Erythroblast (primary cell): ENCODE data around the gene THADA.

ENCODE experiments used
- DNase-seq, 2 experiments: peaks; one replicate each; lab custom pipeline; 2025; lab: John Stamatoyannopoulos, UW
- GATA1 ChIP-seq: IDR thresholded peaks from 2 replicates; pipeline ENCODE4 v1.6.1; 2011; ENCODE audit warnings: low read depth, mild to moderate bottlenecking, control low read depth, low read length, moderate library complexity
- POLR2A ChIP-seq: IDR thresholded peaks from 2 replicates; pipeline ENCODE4 v1.6.1; 2011; ENCODE audit warnings: mild to moderate bottlenecking, low read length

THADA gene

DNA sequence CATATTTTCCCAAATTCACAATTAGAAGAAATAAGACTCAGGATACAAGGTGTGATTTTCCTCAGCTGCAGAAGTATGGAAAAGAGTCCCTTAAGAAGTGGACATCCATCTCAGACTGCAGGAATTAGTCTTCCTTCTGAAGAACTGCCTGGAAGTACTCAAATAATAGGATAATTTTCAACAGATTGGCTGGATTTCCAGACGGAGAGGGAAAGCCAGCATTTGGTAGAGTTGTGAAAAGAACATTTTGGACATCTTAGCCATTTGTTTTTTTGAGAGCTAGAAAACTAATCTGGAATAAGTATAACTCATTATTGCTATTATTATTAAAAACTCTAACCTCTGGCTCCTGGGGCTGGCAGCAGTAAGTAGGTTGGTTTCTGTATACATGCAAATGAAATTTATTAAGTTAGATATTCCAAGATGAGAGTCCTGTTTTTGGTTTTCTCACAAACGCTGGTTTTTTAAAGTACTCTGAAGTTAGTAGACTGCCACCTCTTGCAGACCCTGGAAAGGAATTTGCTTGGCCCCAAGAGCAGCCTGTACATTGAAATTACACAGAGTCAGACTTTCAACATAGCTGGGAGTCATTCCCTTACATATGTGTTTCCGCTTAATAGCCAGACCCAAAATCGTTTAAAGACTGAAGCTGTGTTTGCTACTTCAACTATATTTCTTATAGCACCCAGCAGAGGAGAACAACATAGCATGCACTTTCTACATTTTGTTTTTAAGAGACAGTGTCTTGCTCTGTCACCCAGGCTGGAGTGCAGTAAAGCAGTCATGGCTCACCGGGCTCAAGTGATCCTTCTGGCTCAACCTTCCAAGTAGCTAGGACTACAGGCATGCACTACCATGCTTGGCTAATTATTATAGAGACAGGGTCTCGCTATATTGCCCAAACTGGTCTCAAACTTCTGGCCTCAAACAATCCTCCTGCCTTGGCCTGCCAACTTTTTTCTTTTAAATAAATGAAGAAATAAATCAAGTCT, 142.4 kb downstream of the THADA start:
- DNase-seq, result no peak
- TF ChIP-seq GATA1, result no peak
- no peak for TF ChIP-seq POLR2A

DNA sequence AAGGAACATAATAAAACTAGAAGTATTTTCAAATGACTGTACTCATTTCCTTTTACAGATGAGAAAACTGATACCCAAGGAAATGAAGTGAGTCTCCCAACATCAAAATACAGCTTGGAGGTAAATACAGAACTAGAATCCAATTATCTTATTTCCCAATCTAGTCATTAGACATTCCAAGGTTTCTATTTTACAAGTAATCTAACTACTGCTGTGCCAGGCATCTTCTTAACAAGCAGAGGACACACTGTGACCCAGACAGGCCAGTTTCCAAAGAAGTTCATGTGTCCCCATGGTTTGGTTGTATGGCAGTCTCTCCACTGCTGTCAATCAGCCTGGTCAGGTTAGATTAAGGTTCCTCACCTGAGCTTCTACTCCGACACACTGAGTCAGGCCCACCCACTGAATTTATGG, 143.5 kb downstream of the THADA start:
- TF ChIP-seq POLR2A (no peak), GATA1 (no peak)
- DNase-seq, result no peak

DNA sequence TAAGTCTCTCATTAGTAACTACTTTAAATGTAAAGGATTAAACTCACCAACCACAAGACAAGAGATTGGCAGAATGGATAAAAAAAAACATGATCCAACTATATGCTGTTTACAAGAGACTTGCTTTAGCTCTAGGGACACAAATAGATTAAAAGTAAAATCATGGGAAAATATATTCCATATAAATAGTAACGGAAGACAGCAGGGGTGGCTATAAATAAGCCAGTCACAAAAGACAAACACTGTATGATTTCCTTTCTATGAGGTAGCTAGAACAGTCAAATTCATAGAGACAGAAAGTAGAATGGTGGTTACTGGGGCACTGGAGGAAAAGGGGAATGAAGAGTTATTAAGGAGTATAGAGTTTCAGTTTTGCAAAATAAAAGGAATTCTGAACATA, 145.2 kb downstream of the THADA start:
- no peak for TF ChIP-seq POLR2A
- no peak for TF ChIP-seq GATA1

DNA sequence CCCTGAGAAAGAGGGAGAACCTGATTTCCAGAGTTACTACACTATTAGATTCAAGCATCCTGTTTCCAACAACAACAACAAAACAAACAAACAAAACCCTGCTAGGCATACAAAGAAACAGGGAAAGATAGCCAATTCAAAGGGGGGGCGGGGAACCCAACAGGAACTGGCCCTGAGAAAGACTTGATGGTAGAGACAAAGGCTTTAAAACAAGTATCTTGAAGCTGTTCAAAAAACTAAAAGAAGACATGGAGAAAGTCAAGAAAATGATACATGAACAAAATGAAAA, 147.1 kb downstream of the THADA start:
- TF ChIP-seq POLR2A (no peak), GATA1 (no peak)
- no peak for DNase-seq

More for the DNA sequence above, 145.2 kb downstream of the THADA start:
- DNase-seq, result no peak

DNA sequence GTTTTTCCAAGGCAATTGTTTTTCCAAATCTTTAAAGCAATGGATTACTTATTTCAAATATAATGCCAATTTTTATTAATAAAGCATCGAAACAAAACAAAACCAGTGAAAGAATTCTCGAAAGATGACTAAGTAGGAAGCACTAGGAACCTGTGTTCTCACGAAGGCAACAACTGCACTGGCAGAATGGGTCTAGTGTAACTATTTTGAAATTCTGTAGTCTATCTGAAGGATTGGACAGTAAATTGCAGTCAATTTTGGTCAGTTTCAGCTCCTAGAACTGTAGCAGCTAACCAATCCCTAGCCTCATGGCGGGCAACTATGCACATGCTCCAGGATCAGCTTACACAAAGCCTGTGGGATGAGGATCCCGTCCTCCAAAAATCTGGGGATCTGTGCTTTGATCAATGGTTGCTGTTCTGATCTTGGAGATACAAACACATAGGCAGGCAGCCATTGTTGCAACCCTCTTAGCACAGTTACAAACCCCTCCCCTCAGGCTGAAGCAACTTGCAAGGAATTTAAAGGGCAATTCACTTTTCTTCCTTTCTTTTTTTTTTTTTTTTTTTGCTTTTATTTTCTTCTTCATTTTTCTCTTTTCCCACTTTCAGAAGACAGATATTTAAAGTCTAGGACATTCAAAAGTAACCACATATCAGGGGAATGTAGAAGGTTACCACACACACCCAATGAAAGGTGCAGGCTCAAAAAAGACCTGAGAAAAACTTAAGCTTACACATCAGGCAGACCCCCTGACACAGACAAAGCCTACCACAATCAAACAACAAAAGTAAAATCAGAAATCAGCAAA, 147.6 kb downstream of the THADA start:
- TF ChIP-seq GATA1 (no peak), POLR2A (no peak)
- DNase-seq, result no peak

DNA sequence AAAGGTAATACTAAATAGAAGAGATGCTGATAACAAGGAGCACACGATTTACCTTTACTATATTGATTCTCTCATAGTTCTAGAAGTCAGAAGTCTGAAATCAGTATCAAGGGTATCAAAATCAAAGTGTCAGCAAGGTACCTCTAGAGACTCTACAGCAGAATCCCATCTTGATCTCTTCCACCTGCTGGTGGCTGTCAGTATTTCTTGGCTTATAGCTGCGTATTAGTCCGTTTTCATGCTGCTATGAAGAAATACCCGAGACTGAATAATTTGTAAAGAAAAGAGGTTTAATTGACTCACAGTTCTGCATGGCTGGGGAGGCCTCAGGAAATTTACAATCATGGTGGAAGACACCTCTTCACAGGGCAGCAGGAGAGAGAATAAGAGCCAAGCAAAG, 149.1 kb downstream of the THADA start:
- DNase-seq, result peak in 1 of 2 experiments; percentile 4

DNA sequence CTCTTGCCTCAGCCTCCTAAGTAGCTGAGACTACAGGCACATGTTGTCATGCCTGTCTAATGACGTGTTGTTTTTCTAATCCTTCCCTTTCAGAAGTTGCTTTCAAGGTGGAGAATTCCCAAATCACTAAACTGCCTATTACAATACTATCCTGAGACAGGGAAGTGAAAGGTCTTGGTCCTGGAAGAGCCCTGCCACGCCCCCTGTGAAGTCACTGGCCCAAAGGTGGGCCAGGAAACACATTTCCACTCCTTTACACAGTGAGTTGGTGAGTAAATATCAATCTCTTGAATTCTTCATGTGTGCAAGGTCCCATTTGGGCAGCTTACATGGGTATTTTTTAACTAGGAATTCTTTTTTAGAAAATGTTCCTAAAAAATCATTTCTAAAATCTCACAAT, 150.1 kb downstream of the THADA start:
- no peak for TF ChIP-seq GATA1
- no peak for TF ChIP-seq POLR2A
- no peak for DNase-seq

DNA sequence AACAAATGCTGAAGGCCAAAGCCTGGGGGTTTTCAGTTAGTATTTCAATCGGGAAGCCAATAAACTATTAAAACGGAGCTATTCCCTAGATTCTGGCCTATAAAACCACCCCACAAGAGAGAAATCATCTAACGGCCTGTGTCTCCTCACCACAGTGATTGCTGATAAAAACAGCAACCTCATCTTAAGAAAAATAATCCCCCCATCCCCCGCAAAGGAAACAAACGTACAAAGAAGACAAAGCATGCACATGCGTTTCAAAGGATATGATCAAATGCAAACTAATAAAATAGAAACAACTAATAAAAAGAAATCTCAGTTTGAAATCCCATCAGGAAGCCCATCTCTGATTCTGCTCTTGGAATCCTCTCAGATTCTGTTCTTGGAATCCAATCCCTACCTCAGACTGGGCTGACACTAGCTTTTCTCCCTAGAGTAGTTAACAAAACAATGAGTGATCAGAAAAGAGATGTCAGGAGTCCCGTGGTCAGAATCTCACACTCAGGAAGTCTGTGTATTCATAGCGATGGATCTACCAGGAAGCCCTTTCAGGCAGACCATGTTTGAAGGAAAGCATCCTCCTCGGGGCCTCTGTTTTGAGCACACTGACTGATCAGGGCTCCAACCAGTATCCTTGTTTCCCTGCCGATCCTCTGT, 150.7 kb downstream of the THADA start:
- no peak for TF ChIP-seq GATA1
- TF ChIP-seq POLR2A, result no peak
- no peak for DNase-seq

DNA sequence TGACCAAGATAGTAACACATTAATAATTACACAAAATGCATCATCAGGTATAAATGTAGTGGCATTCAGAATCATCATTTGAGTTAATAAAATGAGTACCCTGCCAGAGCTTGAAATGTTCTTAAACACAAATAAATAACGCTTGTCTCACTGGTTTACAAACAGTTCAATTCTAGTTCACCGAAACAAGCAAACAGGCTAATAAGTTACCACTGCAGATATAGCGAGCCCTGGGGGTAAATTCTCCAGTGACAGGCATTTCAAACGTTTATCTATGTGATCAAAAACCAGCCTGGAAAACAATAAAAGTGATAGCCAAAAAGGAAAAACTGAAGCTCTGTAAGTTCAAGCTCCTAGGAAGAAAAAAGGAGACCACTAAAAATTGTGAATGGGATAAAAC, 152.6 kb downstream of the THADA start:
- DNase-seq, result no peak
- TF ChIP-seq GATA1, result no peak
- no peak for TF ChIP-seq POLR2A

DNA sequence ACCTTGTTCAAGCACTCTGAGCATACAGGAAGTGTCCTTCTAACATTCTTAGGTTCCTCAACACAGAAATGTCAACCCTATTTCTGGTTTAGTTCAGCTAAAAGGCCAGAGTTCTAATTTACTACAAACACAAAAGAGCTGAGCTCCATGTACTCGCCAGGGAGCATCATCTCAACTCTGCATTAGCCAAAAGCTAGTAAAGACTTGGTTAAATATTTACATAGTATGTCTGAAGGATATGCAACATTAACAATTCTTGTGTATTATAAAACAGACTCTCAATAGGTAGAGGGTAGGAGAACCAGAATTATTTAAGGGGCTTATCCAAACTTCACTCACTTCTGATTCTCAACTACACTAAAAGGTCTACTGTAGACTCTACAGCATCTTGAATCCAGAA, 154.6 kb downstream of the THADA start:
- TF ChIP-seq GATA1 (no peak), POLR2A (no peak)
- no peak for DNase-seq

DNA sequence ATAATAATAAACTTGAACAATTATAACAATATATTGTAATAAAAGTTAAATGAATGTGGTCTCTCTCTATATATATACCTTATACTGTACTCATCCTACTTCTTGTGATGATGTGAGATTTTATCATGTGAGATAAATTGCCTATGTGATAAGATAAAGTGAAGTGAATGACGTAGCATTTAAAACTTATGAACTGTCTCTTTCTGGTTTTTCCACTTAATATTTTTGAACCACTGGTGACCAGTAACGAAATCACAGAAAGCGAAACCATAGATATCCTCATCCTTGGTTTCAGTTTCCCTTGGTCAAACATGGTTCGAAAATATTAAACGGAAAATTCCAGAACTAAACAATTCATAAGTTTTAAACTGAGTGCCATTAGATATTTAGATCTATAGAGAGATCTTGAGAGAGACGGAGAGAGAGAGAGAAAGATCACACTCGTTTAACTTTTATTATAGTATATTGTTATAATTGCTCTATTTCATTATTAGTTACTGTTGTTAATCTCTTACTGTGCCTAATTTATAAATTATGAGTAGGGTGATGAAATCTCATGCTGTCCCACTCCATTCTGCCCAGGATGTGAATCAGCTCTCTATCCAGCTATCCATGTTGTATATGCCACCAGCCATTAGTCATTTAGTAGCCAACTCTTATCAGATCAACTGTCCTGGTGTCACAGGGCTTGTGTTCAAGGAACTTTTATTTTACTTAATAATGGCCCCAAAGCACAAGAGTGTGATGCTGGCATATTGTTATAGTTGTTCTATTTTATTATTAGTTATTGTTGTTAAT, 156.8 kb downstream of the THADA start:
- TF ChIP-seq POLR2A, result no peak
- TF ChIP-seq GATA1, result no peak
- DNase-seq, result peak; percentile 65 to 68

DNA sequence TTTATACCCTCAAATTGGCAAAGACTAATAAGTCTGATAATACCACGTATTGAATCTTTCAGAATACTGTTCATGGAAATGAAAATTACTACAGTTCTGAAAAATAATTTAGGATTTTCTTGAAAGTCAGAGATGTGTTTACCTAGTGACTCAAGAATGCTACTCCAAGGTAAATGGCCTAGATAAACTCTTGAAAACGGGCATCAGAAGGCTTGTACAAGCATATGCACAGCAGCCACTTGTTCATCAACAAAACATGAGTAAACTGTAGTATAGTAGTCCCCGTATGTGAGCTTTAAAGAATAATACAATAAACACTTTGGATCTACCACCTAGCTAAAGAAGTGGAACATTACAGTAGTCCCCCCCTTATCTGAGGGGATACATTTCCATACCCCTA, 157.5 kb downstream of the THADA start:
- no peak for DNase-seq
- no peak for TF ChIP-seq POLR2A
- no peak for TF ChIP-seq GATA1

DNA sequence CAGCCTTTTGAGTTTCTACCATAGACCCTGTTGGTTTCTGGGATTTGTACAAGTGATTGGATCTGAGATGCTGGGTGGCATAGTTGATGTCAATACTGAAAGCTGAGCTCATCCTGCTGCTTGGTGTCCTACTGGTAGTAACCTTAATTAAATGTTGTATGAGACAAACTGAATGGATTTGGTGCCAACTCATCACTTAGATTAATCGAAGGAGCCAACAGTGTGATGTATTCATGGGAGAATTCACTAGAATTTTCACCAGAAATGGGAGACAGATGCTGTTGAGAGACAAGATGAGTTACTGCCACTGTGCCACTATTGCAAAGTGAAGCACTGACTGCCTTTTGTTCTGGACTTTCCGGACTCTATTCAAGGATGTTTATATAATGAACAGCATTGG, 158.5 kb downstream of the THADA start:
- TF ChIP-seq GATA1 (no peak), POLR2A (no peak)
- no peak for DNase-seq

DNA sequence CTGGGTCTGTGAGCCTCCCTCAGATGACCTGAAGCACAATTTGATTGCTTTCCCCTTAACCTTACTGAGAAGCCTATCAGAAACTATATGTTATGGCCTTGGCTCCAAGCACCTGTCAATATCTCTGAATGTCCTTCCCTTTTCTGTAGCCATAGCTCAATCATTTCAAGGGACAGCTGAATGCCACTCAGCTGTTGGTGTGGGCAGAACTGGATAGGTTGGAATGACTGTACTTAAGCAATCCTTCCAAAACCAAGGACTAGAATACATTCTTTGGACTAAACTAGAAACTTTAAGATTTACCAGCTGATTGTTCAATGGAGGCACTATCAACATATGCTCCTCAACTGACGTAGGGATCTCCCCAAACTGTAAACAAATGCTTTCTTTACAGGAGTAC, 159.4 kb downstream of the THADA start:
- no peak for TF ChIP-seq GATA1
- TF ChIP-seq POLR2A, result no peak
- DNase-seq, result no peak
